NCI-H526 (cell line): Measurements from ENCODE around the gene FGF13.

Experiments used
- DNase-seq, 2 experiments: peaks; one replicate each; lab custom pipeline; 2025; lab: John Stamatoyannopoulos, UW

FGF13 gene

DNA sequence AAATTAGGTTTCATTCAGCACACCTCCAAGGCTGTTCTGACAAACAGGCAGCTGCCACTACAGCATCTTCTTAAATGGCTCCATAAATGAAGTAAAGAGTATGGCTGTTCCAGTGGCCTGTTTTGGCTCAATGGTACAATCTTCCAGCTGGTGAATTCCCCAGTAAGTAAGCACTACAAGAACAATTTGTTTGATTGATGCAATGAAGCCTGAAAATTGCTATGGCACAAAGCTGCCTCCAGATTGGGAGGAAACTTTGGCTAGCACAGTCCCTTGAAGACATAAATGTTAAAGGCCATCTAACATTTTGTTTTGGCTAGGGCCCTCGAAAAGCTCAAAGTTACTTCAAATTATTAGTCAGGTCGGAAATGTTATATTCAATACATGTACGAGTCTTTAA, 47.5 kb downstream of the FGF13 start:
- DNase-seq = no peak

DNA sequence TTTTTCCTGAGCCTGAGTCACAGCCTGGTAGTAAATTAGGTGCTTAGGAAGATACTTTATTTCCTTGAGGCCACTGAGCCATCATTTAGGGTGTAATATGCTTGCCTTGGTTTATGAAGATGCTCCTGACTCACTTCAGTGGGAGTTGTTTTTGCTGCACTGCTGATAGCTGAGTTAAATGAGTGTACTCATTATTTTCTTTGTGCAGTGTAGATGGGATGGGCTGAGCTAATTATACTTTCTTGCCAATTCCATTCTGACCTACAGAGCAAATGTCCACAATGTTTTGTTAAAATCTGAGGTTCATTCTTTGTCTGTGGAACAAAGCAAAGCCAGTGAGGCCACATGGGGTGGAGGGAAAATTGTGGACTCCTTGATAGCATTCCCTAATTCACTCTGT, 60.0 kb downstream of the FGF13 start:
- DNase-seq = no peak

DNA sequence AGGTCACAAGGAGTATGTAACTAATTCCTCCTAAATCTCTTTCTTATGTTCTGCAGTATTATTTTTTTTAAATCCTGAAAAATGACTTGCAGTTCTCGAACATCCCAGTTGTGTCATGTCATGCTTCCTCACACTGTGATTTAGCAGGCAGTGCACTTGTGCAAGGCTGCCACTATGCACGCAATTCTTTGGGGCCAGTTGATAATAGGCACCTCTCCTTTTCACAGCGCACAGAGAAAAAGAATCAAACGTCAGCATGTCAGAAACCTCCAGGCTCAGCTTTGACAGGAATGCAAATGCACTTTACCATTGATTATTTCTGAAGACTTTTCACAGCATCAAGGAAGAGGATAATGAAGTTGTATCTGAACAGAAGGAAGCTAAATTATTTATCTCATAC, 62.9 kb downstream of the FGF13 start:
- peak; percentile 11 to 37 for DNase-seq

DNA sequence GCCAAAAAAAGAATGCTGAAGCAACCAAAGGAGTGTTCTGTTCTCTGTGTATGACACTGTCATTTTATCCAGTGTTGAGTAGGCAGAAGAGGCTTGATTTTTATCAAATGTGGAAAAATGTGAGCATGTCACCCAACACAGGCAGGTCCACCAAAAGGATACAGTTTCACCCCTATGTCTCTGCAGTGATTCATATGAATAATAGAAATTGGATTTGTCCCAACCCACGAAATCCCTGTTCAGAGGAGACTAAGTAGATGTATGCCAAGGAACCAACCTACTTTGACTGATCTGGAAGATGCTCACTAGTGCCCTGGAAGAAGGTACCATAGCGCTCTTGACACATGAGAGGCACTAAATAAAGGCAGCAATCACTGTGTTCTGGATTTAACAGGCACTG, 72.5 kb downstream of the FGF13 start:
- no peak for DNase-seq
